Measurements from ENCODE around the gene ITGAX.
A peak's percentile ranks its signal among the peaks of the same experiment; 100 is the strongest.

Gene ITGAX

DNA sequence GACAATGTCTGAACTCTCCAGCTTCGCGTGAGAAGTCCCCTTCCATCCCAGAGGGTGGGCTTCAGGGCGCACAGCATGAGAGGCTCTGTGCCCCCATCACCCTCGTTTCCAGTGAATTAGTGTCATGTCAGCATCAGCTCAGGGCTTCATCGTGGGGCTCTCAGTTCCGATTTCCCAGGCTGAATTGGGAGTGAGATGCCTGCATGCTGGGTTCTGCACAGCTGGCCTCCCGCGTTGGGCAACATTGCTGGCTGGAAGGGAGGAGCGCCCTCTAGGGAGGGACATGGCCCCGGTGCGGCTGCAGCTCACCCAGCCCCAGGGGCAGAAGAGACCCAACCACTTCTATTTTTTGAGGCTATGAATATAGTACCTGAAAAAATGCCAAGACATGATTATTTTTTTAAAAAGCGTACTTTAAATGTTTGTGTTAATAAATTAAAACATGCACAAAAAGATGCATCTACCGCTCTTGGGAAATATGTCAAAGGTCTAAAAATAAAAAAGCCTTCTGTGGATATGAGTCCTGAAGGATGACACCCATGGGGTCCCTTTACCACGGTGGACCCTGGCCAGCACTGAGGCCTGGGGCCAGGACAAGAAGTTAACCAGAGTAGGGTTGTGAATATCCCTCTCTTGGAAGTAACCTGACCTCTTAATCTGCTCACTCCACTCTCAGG is 27.6 kb downstream of the ITGAX start:
- H3K4me3 ChIP-seq (replicated peaks; ENCODE audit: insufficient read depth, low read length): no peak overlapping the region
- DNase-seq (ENCODE audit: low read depth in 1 of 2, low spot score in 1 of 2): peak; percentile 62 to 85
- H3K27ac ChIP-seq (replicated peaks): no peak overlapping the region
- no peaks in the 10 kb centered on the region for H3K27me3 ChIP-seq (ENCODE audit: insufficient read depth, poor library complexity, severe bottlenecking)
- TF ChIP-seq, protein P1, sequence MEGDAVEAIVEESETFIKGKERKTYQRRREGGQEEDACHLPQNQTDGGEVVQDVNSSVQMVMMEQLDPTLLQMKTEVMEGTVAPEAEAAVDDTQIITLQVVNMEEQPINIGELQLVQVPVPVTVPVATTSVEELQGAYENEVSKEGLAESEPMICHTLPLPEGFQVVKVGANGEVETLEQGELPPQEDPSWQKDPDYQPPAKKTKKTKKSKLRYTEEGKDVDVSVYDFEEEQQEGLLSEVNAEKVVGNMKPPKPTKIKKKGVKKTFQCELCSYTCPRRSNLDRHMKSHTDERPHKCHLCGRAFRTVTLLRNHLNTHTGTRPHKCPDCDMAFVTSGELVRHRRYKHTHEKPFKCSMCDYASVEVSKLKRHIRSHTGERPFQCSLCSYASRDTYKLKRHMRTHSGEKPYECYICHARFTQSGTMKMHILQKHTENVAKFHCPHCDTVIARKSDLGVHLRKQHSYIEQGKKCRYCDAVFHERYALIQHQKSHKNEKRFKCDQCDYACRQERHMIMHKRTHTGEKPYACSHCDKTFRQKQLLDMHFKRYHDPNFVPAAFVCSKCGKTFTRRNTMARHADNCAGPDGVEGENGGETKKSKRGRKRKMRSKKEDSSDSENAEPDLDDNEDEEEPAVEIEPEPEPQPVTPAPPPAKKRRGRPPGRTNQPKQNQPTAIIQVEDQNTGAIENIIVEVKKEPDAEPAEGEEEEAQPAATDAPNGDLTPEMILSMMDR (IDR thresholded peaks at IDR 0.05; ENCODE audit: insufficient read depth, low read length): peak; percentile 90
- peak; percentile 32; the same call in 1 of the 2 replicates for TF ChIP-seq POLR2AphosphoS5 (IDR thresholded peaks at IDR 0.05; ENCODE audit: low read depth)
- TF ChIP-seq REST (IDR thresholded peaks at IDR 0.05; ENCODE audit: insufficient replicate concordance, low read depth): no peak
- TF ChIP-seq GABPA (IDR thresholded peaks at IDR 0.05; ENCODE audit: low read depth): no peak
- peak; percentile 20; the same call in 1 of the 2 replicates for TF ChIP-seq SPI1 (IDR thresholded peaks at IDR 0.05; ENCODE audit: borderline replicate concordance, low read depth)

GRCh38 chr16:31385680-31386079 is 30.7 kb downstream of the ITGAX start:
- TF ChIP-seq, protein P1 (IDR thresholded peaks at IDR 0.05; ENCODE audit: insufficient read depth, low read length): no peak
- no peak for TF ChIP-seq REST (IDR thresholded peaks at IDR 0.05; ENCODE audit: insufficient replicate concordance, low read depth)
- TF ChIP-seq POLR2AphosphoS5 (IDR thresholded peaks at IDR 0.05; ENCODE audit: low read depth): no peak
- no peak for TF ChIP-seq SPI1 (IDR thresholded peaks at IDR 0.05; ENCODE audit: borderline replicate concordance, low read depth)
- TF ChIP-seq GABPA (IDR thresholded peaks at IDR 0.05; ENCODE audit: low read depth): no peak
- Histone ChIP-seq H3K4me3 (replicated peaks; ENCODE audit: insufficient read depth, low read length) (no peak overlapping the region), H3K27ac (replicated peaks) (no peak overlapping the region), H3K27me3 (ENCODE audit: insufficient read depth, poor library complexity, severe bottlenecking) (no peaks in the 10 kb centered on the region)
- DNase-seq (ENCODE audit: low read depth in 1 of 2, low spot score in 1 of 2): no peak

- Histone ChIP-seq H3K4me3 (replicated peaks; ENCODE audit: insufficient read depth, low read length) (no peak overlapping the region), H3K27me3 (ENCODE audit: insufficient read depth, poor library complexity, severe bottlenecking) (no peaks in the 10 kb centered on the region), H3K27ac (replicated peaks) (no peak overlapping the region)
- DNase-seq (ENCODE audit: low read depth in 1 of 2, low spot score in 1 of 2): no peak
- TF ChIP-seq POLR2AphosphoS5 (IDR thresholded peaks at IDR 0.05; ENCODE audit: low read depth) (no peak), SPI1 (IDR thresholded peaks at IDR 0.05; ENCODE audit: borderline replicate concordance, low read depth) (no peak), GABPA (IDR thresholded peaks at IDR 0.05; ENCODE audit: low read depth) (no peak), REST (IDR thresholded peaks at IDR 0.05; ENCODE audit: insufficient replicate concordance, low read depth) (no peak)
- TF ChIP-seq, protein P1 (IDR thresholded peaks at IDR 0.05; ENCODE audit: insufficient read depth, low read length): no peak
These were observed 31.4 kb downstream of the ITGAX start for GRCh38 chr16:31386157-31386984.
